Mesothelial cell of epicardium (in vitro differentiated cells): ENCODE data around the gene WFDC9. TPM values are rescaled to one million over a fixed set of nuclear protein-coding genes. Genes with fewer than 3 reads are reported as not detected.
"Not testable (repeated sequence)": the region's sequence is repeated elsewhere in the genome, so short reads cannot be mapped to it uniquely, and the experiment has no call there.

Experiments used
- DNase-seq, 2 experiments: peaks; one replicate each; pipeline ENCODE4 v3.0.0; 2021; ENCODE audit warnings: low spot score in 2 of 2; ENCODE audit not compliant: unreplicated experiment in 2 of 2
- H3K27ac Mint-ChIP-seq: 2 replicates; pipeline ENCODE4 v1.8.0; 2021; ENCODE audit warnings: mixed read lengths
- H3K27me3 Mint-ChIP-seq: 2 replicates; pipeline ENCODE4 v1.8.0; 2021; ENCODE audit warnings: low read depth, mixed read lengths
- H3K36me3 Mint-ChIP-seq: 2 replicates; pipeline ENCODE4 v1.8.0; 2021; ENCODE audit warnings: mixed read lengths
- H3K4me1 Mint-ChIP-seq: 2 replicates; pipeline ENCODE4 v1.8.0; 2021; ENCODE audit warnings: mixed read lengths
- H3K4me3 Mint-ChIP-seq: 2 replicates; pipeline ENCODE4 v1.8.0; 2021; ENCODE audit warnings: mild to moderate bottlenecking, moderate library complexity, mixed read lengths
- H3K9me3 Mint-ChIP-seq: 2 replicates; pipeline ENCODE4 v1.8.0; 2021; ENCODE audit warnings: mixed read lengths
- total RNA-seq: library from RNA; stranded (reverse); gene quantifications from 3 replicates; pipeline ENCODE4 v1.2.1, GENCODE V29; 2021
- TF ChIP-seq, protein P1 (sequence below): fragments of 200-600 bp; sonication (generic); IDR thresholded peaks from one replicate; pipeline ENCODE4 v1.5.0; 2021; ENCODE audit warnings: antibody characterized with exemption; ENCODE audit not compliant: unreplicated experiment

Gene WFDC9
- total RNA-seq, 1 donor from 2014 or later: not detected

DNA sequence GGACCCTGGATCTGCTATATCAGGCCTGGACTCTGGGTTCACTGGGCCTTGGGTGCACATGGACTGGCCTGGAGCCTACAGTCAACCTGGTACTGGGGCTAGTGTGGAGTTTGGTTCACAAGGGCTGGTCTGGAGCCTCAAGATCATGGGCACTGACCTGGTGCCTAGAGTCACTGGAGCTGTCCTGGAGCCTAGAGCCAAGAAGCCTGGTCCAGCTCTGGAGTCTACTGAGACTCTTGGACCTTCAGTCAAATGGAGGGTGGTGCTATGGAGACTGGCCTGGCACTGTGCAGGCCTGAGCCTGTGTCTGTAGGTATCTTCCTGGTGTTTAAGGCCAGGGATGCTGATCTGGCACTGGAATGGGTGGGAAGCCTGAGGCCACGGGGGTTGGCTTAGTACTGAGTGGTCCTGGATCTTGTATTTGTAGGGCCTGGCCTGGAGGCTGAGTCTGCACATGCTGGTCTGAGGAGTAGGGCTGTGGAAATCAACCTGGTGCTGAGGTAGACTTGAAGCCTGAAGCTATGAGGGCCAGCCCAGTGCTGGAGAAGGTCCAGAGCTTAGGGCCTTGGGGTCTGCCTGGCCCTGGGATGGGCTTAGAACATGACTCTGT is 16.5 kb upstream of the WFDC9 start:
- Mint-ChIP-seq H3K4me1 (no peaks in the 10 kb centered on the region), H3K4me3 (no peak overlapping the region), H3K36me3 (no peaks in the 10 kb centered on the region), H3K27ac (no peak overlapping the region), H3K9me3 (peaks cover 3% of the 10 kb centered on the region), H3K27me3 (peaks cover 5% of the 10 kb centered on the region)
- no peak for DNase-seq
- TF ChIP-seq, protein P1, sequence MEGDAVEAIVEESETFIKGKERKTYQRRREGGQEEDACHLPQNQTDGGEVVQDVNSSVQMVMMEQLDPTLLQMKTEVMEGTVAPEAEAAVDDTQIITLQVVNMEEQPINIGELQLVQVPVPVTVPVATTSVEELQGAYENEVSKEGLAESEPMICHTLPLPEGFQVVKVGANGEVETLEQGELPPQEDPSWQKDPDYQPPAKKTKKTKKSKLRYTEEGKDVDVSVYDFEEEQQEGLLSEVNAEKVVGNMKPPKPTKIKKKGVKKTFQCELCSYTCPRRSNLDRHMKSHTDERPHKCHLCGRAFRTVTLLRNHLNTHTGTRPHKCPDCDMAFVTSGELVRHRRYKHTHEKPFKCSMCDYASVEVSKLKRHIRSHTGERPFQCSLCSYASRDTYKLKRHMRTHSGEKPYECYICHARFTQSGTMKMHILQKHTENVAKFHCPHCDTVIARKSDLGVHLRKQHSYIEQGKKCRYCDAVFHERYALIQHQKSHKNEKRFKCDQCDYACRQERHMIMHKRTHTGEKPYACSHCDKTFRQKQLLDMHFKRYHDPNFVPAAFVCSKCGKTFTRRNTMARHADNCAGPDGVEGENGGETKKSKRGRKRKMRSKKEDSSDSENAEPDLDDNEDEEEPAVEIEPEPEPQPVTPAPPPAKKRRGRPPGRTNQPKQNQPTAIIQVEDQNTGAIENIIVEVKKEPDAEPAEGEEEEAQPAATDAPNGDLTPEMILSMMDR: no peak

DNA sequence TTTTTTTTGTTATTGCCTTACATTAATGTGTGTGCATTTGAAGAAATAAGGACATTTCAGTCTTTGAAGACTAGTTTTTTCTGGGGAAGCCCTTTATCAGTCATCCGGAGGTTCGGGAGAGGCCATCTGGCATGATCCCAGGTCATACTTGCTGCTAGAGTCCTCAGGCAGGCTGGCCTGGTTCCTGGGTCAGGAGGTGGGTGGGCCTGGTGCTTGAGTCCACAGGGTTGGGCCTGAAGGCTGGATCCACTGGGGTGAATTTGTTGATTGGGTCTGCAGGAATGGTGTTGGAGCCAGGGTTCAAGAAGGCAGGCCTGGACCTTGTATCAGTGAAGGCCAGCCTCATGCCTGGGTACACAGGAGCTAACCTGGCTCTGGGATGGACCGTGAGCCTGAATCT is 15.8 kb upstream of the WFDC9 start:
- TF ChIP-seq, protein P1: no peak
- no peaks in the 10 kb centered on the region for H3K27me3 Mint-ChIP-seq
- no peaks in the 10 kb centered on the region for H3K36me3 Mint-ChIP-seq
- peaks cover 3% of the 10 kb centered on the region for H3K9me3 Mint-ChIP-seq
- no peak overlapping the region for H3K27ac Mint-ChIP-seq
- DNase-seq: no peak
- no peaks in the 10 kb centered on the region for H3K4me1 Mint-ChIP-seq
- H3K4me3 Mint-ChIP-seq: no peak overlapping the region

DNA sequence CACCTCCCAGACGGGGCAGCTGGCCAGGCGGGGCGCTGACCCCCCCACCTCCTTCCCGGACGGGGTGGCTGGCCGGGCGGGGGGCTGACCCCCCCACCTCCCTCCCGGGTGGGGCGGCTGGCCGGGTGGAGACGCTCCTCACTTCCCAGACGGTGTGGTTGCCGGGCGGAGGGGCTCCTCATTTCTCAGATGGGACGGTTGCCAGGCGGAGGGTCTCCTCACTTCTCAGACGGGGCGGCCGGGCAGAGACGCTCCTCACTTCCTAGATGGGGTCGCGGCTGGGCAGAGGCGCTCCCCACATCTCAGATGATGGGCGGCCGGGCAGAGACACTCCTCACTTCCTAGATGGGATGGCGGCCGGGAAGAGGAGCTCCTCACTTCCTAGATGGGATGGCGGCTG is 14.8 kb upstream of the WFDC9 start:
- not testable (repeated sequence) for H3K36me3 Mint-ChIP-seq, H3K9me3 Mint-ChIP-seq, DNase-seq, H3K4me1 Mint-ChIP-seq, H3K27me3 Mint-ChIP-seq, H3K4me3 Mint-ChIP-seq, H3K27ac Mint-ChIP-seq

DNA sequence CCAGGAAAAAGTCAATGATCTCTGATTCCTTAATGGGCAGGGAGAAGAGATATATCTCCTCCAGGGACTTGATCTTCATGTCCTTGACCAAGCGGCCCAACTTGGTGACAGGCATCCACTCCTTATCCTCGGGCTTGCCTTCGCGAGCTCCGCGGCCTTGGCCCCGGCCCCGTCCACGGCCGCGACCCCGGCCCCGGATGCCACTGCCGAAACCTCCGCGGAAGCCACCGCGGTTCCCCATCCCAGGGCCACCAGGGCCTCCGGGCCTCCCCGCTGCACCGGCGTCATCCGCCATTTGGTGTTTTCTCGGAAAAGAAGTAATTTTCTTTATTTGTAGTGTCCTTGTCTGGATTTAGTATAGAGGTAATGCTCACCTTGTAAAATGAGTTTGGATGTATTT is 10.0 kb upstream of the WFDC9 start:
- not testable (repeated sequence) for DNase-seq, H3K36me3 Mint-ChIP-seq, H3K27me3 Mint-ChIP-seq, H3K9me3 Mint-ChIP-seq, H3K4me1 Mint-ChIP-seq, H3K4me3 Mint-ChIP-seq, H3K27ac Mint-ChIP-seq

DNA sequence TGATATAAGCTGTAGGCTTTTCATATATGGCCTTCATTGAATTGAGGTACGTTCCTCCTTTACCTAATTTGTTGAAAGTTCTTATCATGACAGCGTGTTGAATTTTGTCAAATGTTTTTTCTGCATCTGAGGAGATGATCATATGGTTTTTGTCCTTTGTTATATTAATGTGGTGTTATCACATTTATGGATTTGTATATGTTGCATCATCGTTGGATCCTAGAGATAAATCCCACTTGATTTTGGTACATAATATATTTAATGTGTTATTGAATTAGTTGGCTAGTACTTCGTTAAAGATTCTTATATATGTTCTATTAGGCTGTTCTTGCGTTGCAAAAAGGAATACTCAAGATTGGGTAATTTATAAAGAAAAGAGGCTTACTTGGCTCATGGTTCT is 8.6 kb upstream of the WFDC9 start:
- H3K27ac Mint-ChIP-seq: no peak overlapping the region
- H3K4me1 Mint-ChIP-seq: no peaks in the 10 kb centered on the region
- H3K4me3 Mint-ChIP-seq: no peak overlapping the region
- peaks cover 6% of the 10 kb centered on the region for H3K9me3 Mint-ChIP-seq
- no peak for DNase-seq
- peaks cover 9% of the 10 kb centered on the region for H3K27me3 Mint-ChIP-seq
- TF ChIP-seq, protein P1: no peak
- H3K36me3 Mint-ChIP-seq: no peaks in the 10 kb centered on the region

DNA sequence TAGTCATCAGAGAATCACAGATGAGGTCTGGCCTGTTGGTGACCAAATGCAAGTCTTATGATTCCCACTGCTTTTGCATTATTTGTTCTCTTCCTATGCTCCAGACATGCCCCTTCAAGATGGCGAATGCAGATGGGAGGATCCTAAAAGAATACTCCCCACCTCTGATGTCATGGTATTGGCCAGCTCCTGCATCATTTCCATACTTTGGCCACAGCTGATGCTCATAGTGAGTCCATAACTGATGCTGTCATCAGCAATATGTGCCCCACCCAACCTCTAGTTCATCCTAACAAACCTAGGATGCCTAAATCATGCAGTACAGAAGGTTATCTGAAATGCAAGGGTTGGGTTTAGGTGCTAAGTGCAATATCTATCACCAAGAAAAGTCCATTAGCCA is 5.4 kb upstream of the WFDC9 start:
- H3K27ac Mint-ChIP-seq: no peak overlapping the region
- TF ChIP-seq, protein P1: no peak
- H3K4me1 Mint-ChIP-seq: no peaks in the 10 kb centered on the region
- H3K4me3 Mint-ChIP-seq: no peak overlapping the region
- no peaks in the 10 kb centered on the region for H3K36me3 Mint-ChIP-seq
- DNase-seq: no peak
- H3K27me3 Mint-ChIP-seq: peaks cover 20% of the 10 kb centered on the region
- peaks cover 6% of the 10 kb centered on the region for H3K9me3 Mint-ChIP-seq

DNA sequence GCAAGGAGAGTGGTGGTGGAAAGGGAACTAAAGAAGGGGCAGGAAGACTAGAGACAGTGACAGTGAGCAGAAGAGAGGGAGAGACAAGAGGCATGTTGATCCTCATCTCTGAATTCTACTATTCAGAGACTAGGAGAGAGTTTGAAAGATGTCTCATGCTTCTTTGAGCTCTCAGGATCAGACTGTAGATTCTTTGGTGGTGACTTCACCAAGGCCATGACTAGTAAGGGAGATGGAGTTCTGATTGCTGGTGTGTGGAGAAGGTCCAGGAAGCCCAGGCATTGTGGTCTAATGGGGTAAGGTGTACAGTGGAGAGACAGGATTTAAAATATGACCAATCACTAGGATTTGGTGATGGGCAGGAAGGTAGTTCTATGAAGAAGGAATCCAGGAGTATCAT is 713 bp downstream of the WFDC9 start:
- DNase-seq: no peak
- peaks cover 1% of the 10 kb centered on the region for H3K9me3 Mint-ChIP-seq
- H3K4me3 Mint-ChIP-seq: no peak overlapping the region
- H3K36me3 Mint-ChIP-seq: no peaks in the 10 kb centered on the region
- TF ChIP-seq, protein P1: no peak
- H3K27ac Mint-ChIP-seq: no peak overlapping the region
- no peaks in the 10 kb centered on the region for H3K4me1 Mint-ChIP-seq
- H3K27me3 Mint-ChIP-seq: peaks cover 33% of the 10 kb centered on the region
